TTC549 (cell line): ENCODE measurements around the gene R3HDML.

Source experiments
- FAIRE-seq: peaks from 2 replicates; lab custom pipeline; 2012; peaks lifted over from hg19 to GRCh38; lab: Jason Lieb, UNC

The R3HDML gene

DNA sequence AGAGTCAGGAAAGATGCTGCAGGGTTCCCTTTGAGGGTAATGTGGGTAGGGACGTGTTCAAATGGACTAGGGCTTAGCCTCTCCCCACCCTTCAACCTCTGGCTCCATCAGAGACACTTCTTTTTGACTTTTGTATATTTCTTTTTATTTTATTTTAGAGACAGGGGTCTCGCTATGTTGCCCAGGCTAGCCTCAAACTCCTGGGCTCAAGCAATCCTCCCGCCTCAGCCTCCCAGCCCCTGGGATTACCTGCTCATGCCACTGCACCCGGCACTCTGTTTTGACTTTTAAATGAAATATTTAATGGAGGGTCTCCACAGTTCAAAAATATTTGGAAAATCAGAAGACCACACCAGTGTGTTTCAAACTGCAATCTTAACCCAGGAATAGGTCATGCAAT, 27.2 kb downstream of the R3HDML start:
- no peak for FAIRE-seq

GRCh38 chr20:44364780-44365179, 27.9 kb downstream of the R3HDML start:
- FAIRE-seq = no peak

- FAIRE-seq = no peak
Observed at GRCh38 chr20:44367746-44368145, 30.9 kb downstream of the R3HDML start.

- no peak for FAIRE-seq
Observed at GRCh38 chr20:44370639-44371218, 33.9 kb downstream of the R3HDML start.

DNA sequence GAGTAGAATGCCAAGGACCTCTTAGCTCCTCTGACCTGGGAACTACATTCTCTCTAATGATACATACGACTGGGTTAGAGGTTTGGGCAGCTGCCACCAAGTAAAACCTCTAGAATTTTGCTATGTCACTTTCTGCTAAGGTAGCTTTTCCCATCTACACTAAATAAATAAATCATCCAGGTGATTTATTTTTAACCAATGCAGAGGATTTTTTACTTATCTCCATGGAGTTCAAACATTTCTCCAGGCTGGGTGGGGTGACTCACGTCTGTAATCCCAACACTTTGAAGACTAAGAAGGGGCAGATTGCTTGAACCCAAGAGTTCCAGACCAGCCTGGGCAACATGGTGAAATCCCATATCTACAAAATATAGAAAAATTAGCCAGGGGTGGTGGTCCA, 45.8 kb downstream of the R3HDML start:
- FAIRE-seq = no peak

DNA sequence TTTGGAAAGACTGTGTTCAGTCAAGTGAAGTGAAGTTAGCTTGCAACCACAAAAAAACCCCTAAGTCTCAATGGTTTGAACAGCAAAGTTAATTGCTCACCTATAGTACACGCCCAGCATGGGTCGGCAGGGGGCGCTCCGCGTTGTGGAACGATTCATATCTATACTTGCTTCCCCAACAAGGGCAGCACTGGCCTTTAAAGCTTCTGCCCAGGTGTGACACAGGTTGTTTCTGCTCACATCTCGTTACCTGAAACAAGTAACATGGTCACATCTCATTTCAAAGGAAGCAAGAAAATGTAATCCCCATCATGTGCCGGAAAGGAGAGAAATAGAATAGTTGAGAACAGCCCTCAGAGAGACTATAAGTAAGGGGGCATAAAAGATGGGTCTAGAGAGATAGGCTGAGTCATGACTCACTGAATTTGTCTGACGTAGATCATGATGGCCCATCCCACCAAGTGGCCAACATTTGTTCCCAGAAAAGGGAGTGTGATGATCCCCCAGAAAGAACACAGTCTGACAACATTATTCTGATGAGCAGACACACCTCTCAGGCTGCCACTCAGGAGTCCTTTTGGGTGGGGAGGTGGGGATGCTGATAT, 47.7 kb downstream of the R3HDML start:
- FAIRE-seq = no peak

DNA sequence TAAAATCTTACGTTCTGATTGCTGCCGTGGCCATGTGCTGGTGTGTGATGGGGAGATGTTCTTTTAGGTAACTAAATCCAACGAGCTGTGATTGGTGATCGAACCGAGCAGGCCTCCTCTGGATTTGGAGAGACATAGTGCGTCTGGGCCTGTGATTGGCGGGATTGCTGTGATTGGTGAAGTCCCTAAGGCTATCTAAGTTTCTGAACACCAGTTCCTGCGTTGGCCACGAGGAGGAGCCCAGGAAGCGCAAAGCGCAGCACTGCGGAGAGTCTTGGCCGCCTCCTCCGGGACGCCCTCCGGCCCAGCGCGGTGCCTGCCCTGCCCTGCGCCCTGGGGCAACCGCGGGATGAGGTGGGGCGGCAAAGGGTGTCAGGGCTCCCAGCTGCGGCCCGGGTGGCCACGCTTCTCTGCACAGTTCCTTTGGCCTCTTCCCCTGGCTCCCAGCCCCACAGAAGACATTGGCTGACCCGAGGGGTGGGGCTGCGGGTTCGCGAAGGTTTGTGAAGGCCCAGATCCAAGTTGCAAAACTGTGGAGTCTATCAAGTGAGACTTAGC, 51.7 kb downstream of the R3HDML start:
- no peak for FAIRE-seq

DNA sequence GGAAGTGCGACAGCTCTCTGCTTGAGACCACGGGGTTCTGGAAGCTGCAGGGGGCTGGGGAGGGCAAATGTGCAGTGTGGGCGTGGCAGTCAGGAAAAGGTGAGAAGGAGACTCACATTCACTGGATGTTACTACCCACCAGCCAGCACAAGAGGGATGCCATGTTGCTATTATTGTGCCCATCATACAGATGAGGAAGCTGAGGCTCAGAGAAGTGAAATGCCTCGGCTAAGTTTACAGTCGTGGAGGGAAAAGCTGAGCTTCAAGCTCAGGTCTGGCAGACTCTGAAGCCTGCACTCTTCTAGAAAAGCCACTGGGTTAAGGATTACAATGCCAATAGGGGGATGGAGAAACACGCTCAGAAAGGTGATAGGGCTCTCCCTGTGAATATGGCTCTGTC, 53.0 kb downstream of the R3HDML start:
- FAIRE-seq = no peak

DNA sequence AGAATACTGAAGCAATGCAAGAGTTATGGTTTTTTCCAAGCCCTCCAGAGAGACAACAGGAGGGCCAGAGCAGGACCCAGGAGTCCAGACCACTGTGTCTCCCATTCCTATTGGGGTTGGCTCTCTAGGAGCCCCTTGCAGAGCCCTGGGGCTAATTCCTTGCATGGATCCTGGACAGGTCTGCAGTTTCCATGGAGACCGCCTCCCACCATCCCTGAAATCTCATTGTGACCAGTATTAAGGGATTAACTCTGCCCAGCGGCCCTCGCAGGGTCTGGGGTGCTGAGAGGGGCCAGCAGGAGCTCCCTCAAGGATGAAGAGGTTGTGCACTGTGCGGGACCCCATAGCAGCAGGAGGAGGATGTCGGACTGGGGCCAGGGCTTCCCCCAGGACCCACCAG, 53.4 kb downstream of the R3HDML start:
- no peak for FAIRE-seq

GRCh38 chr20:44392088-44392775, 55.4 kb downstream of the R3HDML start:
- FAIRE-seq = no peak

- FAIRE-seq = no peak
Observed at GRCh38 chr20:44392776-44393607, 56.1 kb downstream of the R3HDML start.

DNA sequence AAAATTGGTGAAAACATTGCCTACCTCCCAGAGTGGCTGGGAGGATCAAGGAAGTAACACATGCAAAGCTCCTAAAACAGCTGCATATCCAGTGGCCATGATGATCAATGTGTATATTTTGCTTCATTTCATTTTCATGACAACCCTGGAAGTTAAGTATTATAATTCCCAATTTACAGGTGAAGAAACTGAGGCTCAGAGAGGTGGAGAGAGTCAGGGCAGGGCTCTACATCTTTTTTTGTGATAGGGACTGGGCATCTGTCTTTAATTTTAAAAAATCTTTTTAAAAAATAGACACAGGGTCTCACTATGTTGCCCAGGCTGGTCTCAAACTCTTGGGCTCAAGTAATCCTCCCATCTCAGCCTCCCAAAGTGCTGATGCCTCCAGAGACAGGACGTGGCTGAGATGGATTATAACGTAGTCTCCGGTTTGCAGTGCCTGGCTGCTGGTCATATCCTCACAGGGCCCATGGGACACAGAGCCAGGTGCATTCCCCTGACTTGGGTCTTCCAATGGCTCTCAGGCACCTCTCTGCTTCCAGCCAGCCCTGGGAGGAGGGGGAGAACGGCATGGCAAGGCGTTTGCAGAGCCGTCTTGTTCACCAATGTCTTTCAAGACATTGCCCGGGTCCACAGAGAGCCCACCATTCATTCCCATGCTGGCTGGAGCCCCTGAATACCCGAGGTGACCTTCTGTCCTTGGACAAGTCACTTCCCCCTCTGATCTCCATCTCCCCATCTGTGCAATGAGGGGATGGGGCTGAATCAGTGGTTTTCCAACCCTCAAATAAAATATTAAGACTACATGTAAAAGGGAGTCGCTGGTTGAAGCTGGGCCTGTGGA, 57.0 kb downstream of the R3HDML start:
- FAIRE-seq = no peak

GRCh38 chr20:44394452-44394701, 57.5 kb downstream of the R3HDML start:
- no peak for FAIRE-seq

GRCh38 chr20:44394702-44395460, 58.0 kb downstream of the R3HDML start:
- FAIRE-seq = no peak

DNA sequence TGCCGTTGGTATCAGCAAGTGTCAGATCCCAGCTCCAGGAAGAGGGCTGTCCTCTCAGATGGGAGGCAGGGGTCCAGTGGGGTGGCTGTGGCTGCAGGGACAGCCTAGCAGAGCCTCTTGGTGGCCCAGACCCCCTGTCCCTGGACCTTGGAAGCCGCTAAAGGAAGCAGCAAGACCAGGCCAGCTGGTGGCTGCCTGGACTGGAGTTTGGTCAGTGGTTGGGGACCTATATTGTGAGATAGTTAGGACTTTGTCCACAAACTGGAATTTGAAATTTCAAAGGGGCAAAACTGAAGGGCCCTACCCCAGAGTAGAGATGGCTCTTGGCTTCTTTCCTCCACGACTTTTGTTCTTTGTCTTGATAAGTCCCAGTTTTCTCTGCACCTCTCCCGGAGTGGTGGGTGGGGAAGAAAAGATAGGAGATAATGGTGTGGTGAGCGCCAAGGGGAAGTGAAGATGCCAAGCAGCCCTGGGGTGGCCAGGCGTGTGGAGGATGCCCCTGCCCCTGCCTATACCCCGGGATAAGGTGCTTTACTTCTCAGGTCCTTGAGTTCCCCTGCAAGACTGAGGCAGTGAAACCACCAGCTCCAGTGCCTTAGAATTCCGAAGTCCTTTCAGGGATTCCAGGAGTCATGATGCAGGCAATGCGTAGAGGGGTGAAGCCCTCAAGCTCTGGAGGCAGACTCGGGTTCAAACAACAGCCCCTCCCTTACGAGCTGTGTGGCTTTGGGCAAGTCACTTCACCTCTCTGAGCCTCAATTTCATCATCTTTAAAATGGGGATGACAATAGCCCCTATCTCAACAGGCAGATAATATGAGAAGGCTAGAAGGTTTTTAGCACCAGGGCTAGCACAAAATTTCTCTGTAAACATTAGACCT, 58.9 kb downstream of the R3HDML start:
- FAIRE-seq = no peak

DNA sequence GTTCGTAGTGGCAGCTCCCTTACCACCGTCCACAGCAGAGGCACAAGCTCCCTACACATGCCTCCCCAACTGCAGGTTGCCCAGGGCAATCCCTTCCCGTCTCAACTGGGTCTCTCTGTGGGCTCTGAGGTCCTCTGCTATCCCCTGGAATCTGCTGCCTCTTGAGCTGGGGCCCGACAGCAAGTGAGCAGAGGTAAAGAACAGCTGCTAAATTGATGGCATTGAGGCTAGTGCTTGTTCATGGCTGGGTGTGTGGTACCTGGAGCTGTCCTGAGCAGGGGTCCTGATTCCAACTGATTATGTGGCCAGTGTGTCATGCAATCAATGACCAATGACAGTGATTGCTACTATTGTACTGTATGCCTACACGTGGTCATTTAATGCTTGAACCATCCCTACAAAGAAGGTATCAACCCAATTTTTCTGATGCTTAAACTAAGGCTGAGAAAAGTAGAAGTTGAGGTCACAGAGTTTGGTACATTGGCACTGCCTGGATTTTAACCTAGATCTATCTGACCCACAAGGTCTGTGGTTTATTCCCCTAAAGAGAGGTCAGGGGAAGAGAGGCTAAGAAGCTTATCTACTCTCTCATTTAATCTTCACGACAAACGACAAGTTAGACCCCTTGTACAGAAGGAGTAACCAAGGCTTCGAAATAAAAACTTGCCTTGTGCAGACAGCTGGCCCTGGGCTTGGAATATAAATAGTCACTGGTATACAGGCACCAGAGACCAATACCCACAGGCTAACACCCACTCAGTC, 59.7 kb downstream of the R3HDML start:
- no peak for FAIRE-seq

DNA sequence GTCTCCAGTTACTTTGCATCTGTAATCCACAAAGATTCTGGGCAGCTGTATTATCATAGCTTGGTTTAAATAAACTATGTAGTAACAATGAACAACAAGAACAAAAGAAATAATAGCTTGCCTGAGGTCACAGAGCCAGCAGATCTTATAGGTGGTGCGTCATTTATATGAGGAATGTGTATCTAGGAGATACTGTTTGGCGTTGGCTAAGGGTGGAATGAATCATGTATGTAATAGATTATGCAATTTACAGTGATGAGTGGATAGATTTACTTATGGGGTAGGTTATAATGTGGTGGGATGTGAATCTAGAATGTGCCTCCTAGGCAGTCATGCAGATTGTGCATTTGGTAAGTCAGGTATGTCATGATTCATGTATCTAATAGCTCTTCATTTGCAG, 61.5 kb downstream of the R3HDML start:
- FAIRE-seq = no peak

DNA sequence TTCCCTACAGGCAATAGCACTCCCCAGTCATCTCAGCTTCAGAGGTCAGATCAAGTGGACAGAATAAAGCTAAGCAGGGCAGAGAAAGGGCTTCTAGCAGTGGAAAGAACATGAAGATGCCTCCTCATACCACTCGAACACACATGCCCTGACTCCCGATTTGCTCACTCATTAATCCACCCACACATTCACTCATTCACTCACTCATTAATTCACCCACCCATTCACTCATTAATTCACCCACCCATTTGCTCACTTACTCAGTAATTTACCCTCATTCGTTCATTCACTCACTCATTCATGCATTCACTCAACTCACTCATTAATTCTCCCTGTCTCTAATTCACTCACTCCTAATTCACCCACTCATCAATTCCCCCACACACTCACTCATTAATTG, 62.6 kb downstream of the R3HDML start:
- no peak for FAIRE-seq

GRCh38 chr20:44400671-44400969, 63.8 kb downstream of the R3HDML start:
- FAIRE-seq = no peak
